Astrocyte (in vitro differentiated cells and primary cell): ENCODE measurements around the gene PI4KA.
"Not testable (repeated sequence)": the region's sequence is repeated elsewhere in the genome, so short reads cannot be mapped to it uniquely, and the experiment has no call there.

Experiments used
- EZH2 ChIP-seq: IDR thresholded peaks from 2 replicates; pipeline ENCODE4 v1.6.1; 2012; ENCODE audit warnings: mild to moderate bottlenecking, low read length, inconsistent platforms; ENCODE audit not compliant: insufficient read depth
- TF ChIP-seq, protein P1 (sequence below): IDR thresholded peaks from 2 replicates; pipeline ENCODE4 v1.5.1; 2011; ENCODE audit warnings: low read depth, mild to moderate bottlenecking, inconsistent platforms, low read length, moderate library complexity; ENCODE audit not compliant: insufficient read depth

DNA sequence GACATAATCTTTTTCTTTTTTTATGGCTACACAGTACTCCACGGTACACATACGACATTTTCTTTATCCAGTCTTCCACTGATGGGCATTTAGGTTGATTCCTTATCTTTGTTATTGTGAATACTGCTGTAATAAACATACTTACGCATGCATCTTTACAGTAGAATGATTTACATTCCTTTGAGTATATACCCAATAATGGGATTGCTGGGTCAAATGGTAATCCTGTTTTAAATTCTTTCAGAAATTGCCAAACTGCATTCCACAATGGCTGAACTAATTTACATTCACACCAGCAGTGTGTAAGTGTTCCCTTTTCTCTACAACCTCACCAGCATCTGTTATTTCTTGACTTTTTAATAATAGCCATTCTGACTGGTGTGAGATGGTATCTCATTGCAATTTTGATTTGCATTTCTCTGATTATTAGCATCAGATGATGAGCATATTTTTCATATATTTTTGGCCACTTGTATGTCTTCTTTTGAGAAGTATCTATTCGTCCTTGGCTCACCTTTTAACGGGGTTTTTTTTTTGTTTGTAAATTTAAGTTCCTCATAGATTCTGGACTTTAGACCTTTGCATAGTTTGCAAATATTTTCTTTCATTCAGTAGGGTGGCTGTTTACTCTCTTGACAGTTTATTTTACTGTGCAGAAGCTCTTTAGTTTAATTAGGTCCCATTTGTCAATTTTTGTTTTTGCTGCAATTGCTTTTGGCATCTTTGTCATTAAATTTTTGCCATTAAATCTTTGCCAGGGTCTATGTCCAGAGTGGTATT lies 32.0 kb downstream of the PI4KA start:
- TF ChIP-seq, protein P1, sequence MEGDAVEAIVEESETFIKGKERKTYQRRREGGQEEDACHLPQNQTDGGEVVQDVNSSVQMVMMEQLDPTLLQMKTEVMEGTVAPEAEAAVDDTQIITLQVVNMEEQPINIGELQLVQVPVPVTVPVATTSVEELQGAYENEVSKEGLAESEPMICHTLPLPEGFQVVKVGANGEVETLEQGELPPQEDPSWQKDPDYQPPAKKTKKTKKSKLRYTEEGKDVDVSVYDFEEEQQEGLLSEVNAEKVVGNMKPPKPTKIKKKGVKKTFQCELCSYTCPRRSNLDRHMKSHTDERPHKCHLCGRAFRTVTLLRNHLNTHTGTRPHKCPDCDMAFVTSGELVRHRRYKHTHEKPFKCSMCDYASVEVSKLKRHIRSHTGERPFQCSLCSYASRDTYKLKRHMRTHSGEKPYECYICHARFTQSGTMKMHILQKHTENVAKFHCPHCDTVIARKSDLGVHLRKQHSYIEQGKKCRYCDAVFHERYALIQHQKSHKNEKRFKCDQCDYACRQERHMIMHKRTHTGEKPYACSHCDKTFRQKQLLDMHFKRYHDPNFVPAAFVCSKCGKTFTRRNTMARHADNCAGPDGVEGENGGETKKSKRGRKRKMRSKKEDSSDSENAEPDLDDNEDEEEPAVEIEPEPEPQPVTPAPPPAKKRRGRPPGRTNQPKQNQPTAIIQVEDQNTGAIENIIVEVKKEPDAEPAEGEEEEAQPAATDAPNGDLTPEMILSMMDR: not testable (repeated sequence)
- not testable (repeated sequence) for TF ChIP-seq EZH2
